HG03103 (cell line): ENCODE results near the gene TUT4.

Experiments
- ATAC-seq: cut with Tn5 transposase; IDR thresholded peaks from one replicate; pipeline ENCODE4 v1.9.1; 2021; ENCODE audit warnings: low read depth; ENCODE audit not compliant: unreplicated experiment

The TUT4 gene

GRCh38 chr1:52572387-52572786 lies 19.5 kb upstream of the TUT4 start:
- no peak for ATAC-seq

- ATAC-seq = no peak
Observed at GRCh38 chr1:52571783-52572182, 18.9 kb upstream of the TUT4 start.

DNA sequence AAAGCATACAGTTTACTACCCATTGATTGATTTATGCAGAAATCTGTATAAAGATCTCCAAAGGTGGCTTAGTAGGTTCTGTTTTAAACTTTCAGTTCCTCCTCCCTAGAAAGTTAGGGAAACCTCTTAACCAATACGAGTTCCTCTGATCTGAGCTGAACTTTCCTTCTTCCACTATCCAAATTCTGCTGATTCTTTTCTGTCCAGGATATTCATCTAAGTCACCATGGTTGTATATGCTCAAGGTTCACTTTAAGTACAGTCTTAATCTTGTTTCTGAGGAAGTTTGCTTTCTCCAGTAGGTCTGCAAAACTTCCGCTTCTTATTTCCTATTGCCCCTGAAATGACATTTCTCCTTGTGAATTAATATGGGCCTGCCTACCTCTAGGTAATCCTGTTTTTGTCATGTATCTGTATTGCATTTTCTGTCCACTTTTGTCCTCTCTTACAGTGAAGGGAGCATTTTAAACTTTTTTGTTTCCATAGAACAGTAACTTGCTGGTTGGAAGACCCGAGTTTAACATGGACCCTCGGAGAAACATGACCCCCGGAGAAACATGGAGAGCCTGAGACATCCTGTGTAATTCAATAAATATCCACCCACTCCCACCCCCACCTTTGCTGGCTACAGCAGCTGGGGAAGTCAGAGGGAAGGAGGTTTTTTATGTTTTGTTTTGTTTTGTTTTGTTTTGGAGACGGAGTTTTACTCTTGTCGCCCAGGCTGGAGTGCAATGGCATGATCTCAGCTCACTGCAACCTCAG lies 16.7 kb upstream of the TUT4 start:
- ATAC-seq = no peak

DNA sequence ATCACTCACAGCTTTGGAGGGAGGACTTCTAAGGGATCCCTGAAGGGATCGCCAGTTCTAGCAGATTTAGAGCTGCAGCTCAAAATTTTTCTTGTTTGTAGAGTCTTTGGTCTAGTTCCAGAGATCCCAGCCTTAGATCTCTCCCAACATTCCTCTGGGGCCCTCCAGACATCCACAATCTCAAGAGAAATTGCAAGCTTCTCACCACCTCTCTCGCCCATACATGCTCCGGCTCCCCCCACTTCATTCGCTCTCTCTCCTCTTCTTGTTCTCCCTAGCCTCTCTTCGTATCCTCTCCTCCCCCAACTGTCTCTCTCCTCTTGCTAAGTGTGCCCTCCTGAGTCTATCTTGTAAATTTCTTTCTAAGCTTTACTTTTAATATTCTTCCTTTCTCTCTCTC lies 15.1 kb upstream of the TUT4 start:
- ATAC-seq = no peak

DNA sequence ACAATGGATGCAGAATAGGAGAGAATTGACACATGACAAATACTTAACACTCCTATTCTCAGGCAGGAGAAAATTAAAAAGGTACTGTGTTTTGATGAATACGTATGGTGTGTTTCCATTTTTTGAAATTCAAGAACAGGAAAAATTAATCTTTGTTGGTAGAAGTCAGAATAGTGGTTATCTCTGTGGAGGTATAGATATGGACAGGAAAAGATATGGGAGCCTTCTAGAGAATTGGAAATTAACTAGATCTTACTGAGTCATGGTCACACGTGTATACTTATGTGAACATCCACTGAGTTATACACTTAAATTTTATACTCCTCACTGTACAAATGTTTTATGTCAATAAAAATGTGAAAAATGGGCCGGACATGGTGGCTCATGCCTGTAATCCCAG lies 9.9 kb upstream of the TUT4 start:
- no peak for ATAC-seq

DNA sequence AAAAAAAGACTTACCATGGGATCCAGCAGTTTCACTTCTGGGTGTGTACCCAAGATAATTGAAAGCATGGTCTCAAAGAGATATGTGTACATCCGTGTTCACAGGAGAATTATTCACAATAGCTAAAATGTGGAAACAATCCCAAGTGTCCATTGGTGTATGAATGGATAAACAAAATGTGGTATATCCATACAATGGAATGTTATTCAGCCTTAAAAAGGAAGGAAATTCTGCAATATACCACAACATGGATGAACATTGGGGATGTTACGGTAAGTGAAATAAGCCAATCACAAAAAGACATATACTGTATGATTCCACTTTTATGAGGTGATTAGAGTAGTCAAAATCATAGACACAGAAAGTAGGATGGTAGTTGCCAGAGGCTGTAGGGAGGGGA lies 7.0 kb upstream of the TUT4 start:
- ATAC-seq = no peak

DNA sequence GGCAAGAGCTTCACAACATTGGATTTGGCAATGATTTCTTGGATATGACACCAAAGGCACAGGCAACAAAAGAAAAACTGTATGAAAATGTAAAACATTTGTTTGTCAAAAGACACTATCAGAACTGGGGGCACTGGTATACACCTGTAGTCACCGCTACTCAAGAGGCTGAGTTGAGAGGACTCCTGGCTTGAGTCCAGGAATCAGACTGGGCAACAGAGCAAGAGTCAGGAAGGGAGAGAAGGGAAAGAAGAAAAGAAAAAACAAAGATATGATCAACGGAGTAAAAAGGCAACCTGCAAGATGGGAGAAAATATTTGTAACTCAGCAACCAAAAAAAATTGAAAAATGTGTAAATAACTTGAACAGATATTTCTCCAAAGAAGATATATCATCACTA lies 6.0 kb upstream of the TUT4 start:
- ATAC-seq = no peak

- no peak for ATAC-seq
Observed at GRCh38 chr1:52556641-52557360, 3.9 kb upstream of the TUT4 start.

GRCh38 chr1:52554756-52555155 lies 1.9 kb upstream of the TUT4 start:
- ATAC-seq = no peak

GRCh38 chr1:52554267-52554640 lies 1.4 kb upstream of the TUT4 start:
- ATAC-seq = no peak

DNA sequence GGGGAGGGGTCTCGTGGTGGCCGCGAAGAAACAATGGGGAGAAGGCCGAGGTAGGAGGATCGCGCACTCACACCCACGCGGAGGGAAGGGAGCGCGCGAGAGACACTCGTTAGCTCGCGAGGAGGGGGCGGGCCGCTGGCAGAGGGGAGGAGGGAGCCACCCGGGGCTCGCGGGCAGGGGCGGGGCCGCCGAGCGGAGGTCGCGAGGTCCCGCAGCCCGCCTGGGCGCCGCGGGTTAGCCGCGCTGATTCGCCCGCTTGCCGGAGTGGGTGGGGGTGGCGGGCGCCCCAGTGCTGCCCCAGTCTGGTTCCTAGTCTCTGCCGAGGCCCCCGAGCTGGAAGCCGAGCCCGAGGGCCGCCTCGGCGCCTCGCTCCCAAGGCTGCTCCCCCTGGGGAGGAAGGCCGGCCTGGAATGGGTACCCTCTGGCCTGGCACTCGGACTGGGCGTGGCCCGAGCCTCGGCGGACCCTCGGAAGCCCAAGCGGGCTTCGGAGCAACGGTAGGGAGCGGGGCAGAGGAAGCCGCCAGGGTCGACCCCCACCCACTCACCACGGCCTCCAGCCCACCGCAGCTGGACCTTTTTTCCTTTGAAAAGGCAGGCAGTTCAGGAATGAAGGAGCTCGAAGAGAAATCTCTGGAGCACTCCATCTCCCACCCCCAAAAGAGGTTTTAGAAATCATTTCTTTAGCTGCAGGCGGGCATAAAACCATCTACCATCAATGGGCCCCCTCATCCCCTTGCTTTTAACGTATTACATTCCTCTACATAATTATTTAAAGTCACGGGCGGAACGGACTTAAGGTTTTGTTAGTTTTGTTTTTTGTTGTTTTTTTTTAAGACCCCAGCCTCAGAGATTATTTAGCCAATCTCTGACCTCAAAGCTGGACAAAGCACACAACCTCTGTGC lies 722 bp upstream of the TUT4 start:
- ATAC-seq = peak; percentile 66

GRCh38 chr1:52552236-52552504 lies 722 bp downstream of the TUT4 start:
- ATAC-seq = no peak

- ATAC-seq = no peak
Observed at GRCh38 chr1:52551507-52552235, 1.2 kb downstream of the TUT4 start.

GRCh38 chr1:52550447-52550846 lies 2.4 kb downstream of the TUT4 start:
- no peak for ATAC-seq

- no peak for ATAC-seq
Observed at GRCh38 chr1:52549267-52549666, 3.6 kb downstream of the TUT4 start.

GRCh38 chr1:52546852-52547251 lies 6.0 kb downstream of the TUT4 start:
- ATAC-seq = no peak

DNA sequence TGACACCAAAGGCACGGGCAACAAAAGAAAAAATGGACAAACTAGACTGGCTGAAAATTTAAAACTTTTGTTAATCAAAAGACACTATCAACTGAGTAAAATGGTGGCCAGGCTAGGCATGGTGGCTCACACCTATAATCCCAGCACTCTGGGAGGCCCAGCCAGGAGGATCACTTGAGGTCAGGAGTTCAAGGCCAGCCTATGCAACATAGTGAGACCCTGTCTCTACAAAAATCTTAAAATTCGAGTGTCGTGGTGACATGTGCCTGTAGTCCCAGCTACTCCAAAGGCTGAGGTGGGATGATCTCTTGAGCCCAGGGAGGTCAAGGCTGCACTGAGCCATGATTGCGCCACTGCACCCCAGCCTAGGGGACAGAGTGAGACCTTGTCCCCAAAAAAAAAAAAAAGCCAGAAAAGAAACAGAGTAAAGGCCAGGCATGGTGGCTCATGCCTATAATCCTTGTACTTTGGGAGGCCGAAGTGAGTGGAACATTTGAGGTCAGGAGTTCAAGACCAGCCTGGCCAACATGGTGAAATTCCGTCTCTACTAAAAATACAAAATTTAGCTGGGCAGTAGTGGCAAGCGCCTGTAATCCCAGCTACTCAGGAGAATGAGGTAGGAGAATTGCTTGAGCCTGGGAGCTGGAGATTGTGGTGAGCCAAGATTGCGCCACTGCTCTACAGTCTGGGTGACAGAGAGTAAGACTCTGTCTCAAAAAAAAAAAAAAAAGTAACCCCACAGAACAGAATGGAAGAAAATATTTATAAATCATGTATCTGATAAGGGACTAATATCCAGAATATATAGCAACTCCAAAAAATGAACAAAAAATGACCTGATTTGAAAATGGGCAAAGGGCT lies 8.0 kb downstream of the TUT4 start:
- ATAC-seq = no peak

- no peak for ATAC-seq
Observed at GRCh38 chr1:52542085-52542688, 10.7 kb downstream of the TUT4 start.

DNA sequence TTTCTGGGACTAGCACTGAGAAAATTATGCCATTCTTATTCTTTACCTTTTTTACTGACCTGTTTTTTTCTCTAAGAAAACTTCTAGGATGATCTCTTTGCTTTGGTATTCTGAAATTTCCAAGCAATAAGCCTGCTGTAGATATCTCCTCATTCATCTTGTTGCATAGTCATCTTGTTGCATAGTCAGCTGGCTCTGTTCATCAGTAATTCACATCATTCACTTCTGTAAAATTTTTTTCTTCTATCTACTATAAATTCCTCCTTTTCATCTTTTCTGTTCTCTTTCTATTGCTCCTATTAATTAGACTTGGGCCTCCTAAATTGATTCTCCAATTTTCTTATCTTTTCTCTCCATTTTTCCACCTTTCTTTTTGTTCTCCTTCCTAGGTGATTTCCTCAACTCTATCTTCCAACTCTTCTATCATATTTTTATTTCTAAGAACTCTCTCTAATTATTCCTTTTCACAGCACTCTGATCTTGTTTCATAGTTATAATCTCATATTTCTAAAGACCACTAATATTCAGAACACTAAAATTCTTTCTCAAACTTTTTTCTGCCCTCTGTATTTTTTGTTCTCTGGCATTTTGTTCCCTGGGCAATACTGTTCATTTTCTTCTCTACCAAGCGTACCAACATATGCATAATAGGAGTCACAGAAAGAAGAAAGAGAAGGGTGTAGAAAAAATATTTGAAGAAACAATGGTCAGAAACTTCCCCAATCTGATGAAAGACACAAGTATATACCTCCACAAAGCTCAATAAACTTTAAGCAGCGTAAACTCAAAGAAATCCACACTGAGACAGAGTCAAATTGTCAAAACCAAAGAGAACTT lies 17.7 kb downstream of the TUT4 start:
- ATAC-seq = no peak
